Fibroblast of skin of left biceps (primary cell): ENCODE results near the gene RSPH10B.
A peak's percentile ranks its signal among the peaks of the same experiment; 100 is the strongest.
"Not testable (repeated sequence)": the region's sequence is repeated elsewhere in the genome, so short reads cannot be mapped to it uniquely, and the experiment has no call there.

Source experiments
- DNase-seq, 2 experiments: peaks; one replicate each; pipeline ENCODE4 v3.0.0-alpha.2; 2013; ENCODE audit warnings: low read depth in 2 of 2

RSPH10B gene

DNA sequence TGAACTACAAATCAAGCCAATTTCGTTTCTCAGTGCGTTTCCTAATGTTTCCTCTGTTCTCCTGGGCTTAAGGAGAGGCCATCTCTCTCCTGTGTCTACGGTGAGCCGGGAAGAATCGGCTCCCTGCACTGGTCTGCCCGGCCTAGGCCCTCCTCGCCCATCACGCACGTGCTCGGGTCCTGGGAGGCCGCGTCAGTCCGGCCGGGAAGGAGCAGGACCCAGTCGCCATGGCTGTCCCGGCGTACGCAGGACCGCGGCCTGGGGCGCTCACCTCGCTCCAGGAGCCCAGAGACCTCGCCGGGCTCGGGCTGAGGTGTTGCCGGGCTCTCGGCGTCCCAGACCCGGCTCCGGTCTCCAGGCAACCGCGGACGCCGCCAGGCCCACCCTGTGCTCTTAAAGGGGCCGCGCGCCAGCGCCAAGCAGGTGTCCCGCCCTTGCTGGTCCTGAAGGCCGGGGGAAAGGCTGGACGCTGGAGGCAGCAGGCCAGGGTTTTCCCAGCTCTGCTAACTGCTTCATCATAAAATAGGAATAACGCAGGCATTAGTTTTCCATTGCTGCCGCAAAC is at the start of gene RSPH10B:
TSS of gene RSPH10B (minus strand) at position 343 of the 565 bp plus-strand sequence. CDS start 3,573 bp downstream, outside the sequence.
- DNase-seq, result not testable (repeated sequence)

DNA sequence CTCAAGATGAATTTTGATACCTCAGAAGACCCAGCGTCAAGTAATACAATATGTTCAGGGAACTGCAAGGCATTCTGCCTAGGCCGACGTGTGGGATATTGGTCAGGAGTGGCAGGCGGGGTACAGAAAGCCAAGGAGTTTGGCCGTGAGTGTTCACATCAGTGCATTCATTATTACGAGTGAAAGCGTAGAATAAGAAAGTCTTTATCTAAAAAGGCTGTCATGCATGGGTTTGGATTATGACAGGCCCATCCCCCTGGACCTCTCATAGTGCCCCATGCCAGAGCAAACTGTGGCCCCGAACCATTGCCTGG is 46.1 kb upstream of the RSPH10B start:
- DNase-seq, result no peak

DNA sequence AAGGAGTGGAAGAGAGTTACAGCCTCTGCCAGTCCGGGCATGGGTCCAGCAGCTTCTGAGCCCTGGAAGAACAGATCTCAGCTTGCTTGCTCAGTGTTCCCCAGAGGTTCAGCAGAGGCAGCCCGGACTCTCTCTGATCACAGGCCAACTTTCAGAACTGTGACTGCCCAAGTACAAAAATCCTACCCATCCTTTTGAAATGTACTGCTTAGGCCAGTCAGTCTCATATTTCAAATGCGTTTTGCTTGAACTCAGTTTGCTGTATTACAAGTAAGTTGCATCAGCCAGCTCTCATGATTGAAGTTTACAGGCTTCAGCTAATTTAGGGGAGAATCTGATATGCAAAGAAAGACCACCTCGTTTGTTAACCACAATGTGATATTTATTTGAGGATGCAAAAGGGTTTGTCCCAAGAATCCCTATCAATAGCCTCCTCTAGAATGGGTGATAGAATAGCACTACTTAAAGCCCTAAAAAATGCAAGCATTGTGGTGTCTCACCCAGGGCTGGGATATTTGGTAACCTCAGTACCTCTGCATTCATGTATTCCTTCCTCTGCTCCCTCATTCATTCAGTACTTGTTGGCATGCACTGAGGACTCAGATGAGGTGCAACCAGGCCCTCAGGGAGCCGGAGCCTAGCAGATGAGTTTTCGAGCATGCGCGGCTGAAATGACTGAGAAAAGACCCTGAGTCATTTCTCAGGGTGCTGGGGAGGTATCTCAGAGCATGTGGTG is 45.6 kb upstream of the RSPH10B start:
- DNase-seq, result peak; percentile 88 to 91

DNA sequence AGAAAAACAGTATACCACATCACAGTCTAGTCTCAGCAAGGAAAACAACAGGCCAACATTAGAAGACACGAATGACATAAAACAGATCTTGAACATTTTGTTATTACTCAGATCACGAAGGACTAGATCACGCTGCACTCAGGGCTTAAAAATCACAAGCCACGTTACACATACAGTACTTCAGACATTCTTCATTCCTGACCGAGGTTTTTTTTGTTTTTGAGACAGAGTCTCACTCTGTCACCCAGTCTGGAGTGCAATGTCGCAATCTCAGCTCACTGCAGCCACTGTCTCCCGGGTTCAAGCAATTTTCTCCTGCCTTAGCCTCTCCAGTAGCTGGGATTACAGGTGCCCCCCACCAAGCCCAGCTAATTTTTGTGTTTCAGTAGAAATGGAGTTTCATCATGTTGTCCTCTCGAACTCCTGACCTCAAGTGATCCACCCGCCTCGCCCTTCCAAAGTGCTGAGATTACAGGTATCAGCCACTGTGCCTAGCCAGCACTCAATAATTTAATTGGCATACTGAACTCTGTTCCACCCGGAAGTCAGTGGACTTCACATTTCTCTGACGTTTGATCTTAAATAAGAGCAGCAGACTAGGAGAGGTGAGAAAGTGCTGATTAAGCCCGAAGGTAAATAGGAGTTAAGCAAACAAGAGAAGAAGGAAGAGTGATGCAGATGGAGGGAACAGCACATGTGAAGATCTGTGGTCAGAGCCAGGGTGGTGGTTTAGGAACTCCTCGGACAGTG is 42.0 kb upstream of the RSPH10B start:
- no peak for DNase-seq

DNA sequence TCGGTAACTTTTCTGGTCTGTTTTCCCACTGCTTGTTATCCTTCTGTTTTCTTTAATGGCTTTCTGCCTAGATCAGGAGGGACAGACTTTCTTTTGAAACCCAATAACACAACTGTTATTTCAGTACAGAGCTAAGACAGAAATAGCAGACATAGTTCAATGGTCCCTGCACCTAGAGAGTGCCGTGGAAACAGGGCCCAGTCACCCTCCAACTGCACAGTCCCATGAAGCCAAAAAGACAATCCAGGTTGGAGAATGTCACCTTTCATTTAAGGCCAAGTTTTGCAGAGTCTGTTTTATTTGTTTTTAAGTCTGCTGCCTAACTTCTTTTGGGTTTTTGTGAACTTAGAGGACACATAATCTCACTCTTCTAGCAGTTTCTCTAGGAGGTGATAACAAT is 41.1 kb upstream of the RSPH10B start:
- no peak for DNase-seq

DNA sequence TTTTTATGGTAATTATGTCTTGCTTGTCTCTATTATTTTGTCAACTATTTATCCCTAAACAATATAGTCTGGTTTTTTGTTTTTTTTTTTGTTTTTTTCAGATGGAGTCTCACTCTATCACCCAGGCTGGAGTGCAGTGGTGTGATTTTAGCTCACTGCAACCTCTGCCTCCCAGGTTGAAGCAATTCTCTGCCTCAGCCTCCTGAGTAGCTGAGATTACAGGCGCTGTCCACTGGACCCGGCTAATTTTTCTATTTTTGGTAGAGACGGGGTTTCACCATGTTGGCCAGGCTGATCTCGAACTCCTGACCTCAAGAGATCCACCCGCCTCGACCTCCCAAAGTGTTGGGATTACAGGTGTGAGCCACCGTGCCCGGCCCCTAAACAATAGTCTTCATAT is 39.9 kb upstream of the RSPH10B start:
- not testable (repeated sequence) for DNase-seq

DNA sequence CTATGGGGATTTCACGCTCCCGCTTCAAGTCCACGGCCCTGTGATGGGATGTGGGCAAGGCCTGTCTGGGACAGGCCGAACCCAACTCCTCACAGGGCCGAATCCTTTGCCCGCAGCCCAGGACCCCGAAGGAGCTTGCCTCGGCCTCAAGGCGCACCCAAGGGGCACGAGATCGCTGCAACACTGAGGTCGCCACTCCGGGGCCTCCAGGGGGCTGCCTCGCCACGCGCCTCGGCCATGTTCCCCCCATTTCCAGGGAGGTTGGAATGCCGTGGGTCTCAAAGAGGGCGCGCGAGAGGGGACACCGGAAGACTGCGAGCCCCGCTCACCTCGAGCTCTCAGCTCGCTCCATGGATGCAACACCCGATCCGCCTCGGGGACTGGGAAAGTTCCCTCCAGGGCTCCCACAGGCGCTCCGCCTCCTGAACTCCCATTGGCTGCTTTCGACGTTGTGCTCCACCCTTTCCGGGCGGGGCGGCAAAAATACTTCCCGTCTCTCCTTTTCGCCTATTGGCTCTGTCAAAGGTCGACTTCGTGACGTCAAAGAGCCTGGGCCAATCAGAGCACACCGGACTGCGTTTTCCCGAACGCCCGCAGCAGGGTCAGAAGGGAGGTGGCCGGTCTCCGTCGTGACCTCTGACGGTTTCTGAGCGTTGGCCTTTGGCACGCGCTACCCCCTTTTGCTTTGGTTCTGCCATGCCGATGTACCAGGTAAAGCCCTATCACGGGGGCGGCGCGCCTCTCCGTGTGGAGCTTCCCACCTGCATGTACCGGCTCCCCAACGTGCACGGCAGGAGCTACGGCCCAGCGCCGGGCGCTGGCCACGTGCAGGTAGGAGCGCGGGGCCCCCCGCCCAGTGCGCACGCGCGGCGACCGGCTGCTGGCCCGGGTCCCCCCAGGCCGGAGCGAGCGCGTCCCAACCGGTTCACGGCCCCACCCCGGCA is 38.5 kb upstream of the RSPH10B start, which contains the start of the genes AIMP2 and PMS2:
TSS of gene AIMP2 (plus strand) at position 605 of the 944 bp plus-strand sequence. CDS start at position 697, 92 bp downstream.
TSS of gene PMS2 (minus strand) at position 382 of the 944 bp plus-strand sequence. CDS start at position 352, 30 bp downstream.
- DNase-seq, result peak; percentile 92 to 94

DNA sequence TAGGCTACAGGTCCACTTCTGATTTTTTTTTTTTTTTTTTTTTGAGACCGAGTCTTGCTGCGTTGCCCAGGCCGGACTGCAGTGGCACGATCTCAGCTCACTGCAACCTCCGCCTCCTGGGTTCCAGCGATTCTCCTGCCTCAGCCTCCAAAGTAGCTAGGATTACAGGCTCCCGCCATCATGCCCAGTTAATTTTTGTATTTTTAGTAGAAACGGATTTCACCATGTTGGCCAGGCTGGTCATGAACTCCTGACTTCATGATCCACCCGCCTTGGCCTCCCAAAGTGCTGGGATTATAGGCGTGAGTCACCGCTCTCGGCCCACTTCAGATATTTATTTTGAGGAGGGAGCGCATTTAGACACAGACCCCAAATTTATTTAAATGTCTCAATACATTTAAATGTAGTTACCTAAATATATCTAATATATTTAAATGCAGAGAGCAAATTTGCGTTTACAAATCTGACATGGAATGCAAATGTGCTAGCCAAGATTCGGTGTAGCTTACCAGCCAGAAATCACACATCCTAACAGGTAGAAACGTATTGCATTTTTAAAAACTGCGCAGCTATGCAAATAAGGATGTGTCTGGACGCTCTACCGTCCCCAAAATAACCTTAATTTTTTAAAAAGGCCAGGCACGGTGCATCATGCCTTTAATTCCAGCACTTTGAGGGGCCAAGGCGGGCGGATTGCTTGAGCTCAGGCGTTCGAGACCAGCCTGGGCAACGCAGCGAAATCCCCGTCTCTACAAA is 37.5 kb upstream of the RSPH10B start:
- not testable (repeated sequence) for DNase-seq

DNA sequence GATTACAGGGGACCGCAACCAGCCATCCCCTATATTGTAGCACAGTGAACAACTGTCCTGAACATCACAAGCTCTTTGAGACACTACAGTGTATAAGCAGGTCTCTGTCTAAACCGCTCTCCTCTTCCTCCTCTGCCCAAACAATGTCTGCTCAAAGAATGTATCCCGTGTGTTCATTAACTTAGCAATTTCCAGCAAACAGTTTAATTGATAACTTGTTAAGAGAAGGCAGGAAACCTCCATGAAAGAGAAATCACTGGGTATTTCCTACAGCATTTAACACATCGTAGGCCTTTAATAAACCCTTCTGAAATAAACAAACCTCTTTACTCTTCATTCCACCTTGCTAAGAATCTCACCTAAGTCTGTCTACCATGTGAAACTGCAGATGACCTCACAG is 36.9 kb upstream of the RSPH10B start:
- DNase-seq, result no peak

DNA sequence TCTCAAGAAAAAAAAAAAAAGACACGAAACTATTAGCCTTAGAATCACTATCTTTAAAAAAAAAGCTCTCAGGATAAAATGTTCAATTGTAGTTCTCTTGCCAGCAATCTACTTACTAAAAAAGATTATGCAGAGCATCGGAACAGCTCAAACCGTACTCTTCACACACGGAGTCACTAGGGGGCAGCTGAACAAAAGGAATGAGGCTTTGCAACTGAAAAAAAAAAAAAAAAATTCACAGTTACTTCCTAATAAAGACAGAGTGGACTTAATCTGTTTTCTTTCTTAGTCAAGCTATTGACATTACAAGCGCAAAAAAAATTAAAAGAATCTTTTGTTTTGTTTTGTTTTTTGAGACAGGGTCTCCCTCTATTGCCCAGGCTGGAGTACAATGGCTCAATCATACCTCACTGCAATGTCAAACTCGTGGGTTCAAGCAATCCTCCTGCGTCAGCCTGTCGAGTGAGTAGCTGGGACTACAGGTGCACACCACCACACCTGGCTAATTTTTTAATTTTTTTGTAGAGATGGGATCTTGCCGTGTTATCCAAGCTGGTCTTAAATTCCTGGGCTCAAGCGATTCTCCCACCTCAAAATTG is 26.8 kb upstream of the RSPH10B start:
- DNase-seq, result peak; percentile 14 to 29

DNA sequence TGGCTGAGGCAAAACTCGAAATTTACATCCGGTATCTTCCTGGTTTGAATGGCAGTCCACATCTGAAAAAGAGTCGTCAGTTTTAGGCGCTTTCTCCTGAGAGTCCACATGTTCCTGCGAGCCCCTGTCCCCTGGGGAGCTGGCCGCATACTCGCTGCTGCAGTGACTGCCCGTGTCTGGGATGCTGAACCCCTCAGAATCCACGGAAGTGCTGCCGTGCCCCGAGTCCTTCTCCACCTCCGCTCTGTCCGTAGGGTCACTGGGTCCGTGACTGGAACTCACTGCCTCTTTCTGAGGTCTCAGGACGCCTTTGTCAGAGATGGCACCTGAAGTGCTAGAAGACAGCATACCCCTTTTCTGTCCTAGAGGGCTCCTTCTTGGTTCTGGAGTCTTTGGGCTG is 16.6 kb upstream of the RSPH10B start:
- DNase-seq, result not testable (repeated sequence)

DNA sequence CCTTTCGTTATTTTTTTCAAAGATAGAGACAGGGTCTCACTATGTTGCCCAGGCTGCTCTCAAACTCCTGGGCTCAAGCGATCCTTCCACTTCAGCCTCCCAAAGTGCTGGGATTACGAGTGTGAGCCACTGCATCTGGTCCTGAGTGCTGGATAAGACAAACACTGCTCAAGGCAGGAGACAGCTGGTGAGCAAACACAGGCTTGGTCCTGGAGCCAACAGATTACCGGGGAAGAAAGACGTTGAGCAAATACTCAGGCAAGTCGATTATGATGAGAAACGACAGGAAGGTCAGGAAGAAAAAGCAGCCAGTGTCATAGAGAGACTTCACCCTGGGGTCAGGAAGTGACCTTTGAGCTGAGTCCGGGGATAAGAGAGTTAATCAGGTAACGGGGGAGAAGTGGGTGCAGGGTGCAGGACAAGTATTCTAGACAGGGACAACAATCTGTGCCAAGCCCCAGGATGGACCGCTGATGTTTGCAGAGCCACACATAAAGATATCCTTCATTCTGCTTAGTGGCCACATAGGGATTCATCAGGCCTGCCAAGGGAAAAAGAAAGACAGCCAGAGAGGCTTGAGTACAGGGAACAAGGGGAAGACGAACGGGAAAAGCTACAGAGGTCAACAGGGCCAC is 9.3 kb upstream of the RSPH10B start:
- DNase-seq, result not testable (repeated sequence)

DNA sequence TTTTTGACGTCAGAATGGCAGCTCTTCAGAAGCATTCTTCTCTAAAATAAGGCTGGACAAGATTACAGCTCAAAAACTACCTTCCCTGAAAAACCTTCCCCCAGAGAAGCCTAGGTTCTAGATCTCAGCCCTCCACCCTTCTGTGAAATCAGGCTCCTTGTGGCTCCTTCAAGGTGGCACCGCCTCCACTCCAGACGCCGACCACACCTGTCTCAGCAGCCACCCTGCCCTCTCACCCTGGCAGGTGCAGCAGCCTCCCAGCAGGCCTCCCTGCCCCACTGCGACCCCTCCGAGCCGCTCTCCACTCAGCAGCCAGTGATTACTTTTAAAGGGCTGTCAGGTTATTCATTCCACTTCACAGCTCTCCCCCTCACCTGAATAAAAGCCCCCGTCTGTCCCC is 3.1 kb upstream of the RSPH10B start:
- not testable (repeated sequence) for DNase-seq

DNA sequence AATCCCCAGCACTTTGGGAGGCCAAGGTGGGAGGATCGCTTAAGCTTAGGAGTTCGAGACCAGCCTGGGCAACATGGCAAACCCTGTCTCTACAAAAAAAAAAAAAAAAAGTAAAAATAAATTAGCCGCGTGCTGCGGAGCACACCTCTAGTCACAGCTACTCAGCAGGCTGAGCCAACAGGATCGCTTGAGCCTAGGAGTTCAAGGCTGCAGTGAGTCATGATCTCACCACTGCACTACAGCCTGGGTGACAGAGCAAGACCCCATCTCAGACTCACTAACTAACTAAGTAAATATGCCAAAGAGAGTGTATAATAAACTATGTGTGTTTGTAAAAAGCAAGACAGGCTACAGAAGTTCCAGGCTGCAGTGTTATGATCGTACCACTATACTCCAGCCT is 6.7 kb downstream of the RSPH10B start:
- not testable (repeated sequence) for DNase-seq

DNA sequence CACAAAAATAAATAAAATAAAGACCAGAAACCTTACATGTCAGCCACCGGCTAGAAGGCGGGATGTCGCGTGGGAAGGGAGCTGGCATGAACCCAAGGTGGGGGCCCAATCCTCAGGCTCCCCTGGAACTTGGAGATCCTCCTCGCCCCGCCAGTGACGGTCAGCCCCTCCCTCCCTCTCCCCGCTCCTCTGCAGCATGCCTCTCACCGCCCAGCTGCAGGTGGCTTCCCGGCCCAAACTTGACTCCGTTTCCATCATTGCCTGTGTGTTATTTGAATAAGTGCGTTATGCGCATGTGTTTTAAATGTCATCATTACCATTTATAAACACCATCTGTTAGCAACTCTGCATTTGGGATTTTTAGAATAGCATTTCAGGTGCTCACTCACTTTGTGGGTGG is 7.3 kb downstream of the RSPH10B start:
- DNase-seq, result not testable (repeated sequence)

DNA sequence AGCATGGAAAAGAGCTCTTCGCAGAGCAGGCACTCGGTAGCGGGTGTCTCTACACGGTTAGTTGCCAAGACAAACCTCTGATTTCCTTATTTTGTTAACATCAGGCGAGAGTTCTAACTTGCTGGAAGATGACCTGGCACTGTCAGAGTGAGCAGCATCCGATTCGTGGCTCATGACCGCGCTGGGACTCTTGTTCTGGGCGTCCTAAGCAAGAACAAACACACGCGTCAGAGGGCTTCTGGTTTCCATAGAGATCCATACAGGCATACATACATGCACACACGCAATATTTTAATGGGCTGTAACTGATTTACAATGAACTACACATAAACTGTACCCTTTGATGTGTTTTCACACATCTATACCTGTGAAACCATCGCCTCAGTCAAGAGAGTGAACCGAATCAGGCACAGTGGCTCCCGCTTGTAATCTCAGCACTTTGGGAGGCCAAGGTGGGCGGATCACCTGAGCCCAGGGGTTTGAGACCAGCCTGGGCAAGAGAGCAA is 35.5 kb downstream of the RSPH10B start:
- DNase-seq, result not testable (repeated sequence)

DNA sequence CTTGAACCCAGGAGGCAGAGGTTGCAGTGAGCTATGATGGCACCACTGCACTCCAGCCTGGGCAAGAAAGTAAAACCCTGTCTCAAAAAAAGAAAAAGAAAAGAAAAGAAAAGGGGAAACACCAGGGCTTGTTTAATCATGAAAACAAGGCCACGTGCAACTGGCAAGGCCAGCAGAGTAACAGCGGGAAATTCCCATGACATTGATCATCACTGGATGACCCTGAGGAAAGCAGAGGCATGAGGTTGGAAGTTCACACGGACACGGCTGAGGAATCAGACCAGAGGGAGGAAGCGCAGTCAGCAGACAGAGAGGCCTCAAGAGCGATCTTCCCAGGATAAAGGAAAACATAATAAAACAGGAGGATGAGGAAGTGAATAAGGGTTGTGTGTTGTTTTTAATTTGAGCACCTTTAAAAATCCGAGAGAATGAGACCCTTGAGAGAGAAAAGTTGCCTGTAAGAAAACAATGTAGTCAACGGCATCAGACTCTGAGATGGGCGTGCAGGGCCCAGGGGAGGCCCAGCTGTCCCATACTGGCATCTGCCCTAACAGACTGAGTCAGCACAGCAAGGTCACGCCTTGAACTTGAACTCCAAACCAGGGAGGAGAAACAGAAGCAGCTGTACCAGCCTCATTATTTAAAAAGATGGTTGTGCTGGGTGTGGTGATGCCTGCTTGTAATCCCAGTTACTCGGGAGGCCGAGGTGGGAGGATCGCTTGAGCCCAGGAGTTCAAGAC is 38.4 kb downstream of the RSPH10B start:
- not testable (repeated sequence) for DNase-seq

DNA sequence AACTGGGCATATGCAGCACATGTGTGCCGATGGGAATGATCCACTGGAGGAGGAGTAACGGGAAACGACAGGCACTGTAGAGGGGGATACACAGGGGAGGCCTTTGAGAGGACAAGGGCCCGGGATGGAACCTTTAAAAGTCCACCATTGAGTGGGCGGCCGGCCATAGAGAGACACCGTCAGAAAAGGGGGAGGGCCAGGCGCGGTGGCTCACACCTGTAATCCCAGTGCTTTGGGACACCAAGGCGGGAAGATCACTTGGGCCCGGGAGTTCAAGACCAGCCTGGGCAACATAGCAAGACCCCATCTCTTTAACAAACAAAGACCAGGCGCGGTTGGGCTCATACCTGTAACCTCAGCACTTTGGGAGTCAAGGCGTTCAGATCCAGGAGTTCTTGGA is 39.2 kb downstream of the RSPH10B start:
- DNase-seq, result not testable (repeated sequence)

DNA sequence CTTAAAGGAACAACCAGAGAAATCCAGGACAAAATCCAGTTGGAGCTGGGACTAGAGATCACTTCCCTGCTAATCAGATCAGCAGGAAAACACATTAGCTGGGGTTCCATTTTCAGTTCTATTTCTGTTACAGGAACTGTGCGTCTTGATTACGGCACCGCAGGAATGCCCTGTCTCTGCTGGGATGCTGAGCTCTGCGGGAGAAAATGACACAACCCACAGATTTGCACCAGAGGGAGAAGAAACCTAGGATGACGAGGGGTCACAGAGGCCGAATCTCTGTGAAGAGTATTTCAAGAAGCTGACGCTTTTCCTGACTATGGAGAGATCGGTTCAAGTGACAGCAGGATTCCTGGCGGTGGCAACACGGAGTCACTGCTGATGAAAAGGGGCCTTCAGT is 40.2 kb downstream of the RSPH10B start:
- DNase-seq, result not testable (repeated sequence)
